SK-MEL-5 (cell line): Measurements from ENCODE around the gene FER. TPM values are rescaled to one million over a fixed set of nuclear protein-coding genes. Genes with fewer than 3 reads are reported as not detected.
"Not testable (repeated sequence)": the region's sequence is repeated elsewhere in the genome, so short reads cannot be mapped to it uniquely, and the experiment has no call there.

Experiments used
- DNase-seq: peaks from one replicate; pipeline ENCODE4 v3.0.0-alpha.2; 2016; ENCODE audit warnings: low read depth, low spot score
- in situ Hi-C: cut with HindIII; loops from 2 replicates; pipeline ENCODE4 v1.10.0; 2016; ENCODE audit warnings: low sequenced_read_pairs, high pct_unique_total_duplicates, low pct_unique_long_range_greater_than_20kb
- total RNA-seq: library from RNA; depleted of rRNA; stranded (reverse); fragments of >200 nt; shearing (Covaris generic); gene quantifications from 2 replicates; pipeline ENCODE4 v1.2.3, GENCODE V29; 2014

Gene FER
- total RNA-seq, 1 experiment from 2014 or later: 20.1 TPM

DNA sequence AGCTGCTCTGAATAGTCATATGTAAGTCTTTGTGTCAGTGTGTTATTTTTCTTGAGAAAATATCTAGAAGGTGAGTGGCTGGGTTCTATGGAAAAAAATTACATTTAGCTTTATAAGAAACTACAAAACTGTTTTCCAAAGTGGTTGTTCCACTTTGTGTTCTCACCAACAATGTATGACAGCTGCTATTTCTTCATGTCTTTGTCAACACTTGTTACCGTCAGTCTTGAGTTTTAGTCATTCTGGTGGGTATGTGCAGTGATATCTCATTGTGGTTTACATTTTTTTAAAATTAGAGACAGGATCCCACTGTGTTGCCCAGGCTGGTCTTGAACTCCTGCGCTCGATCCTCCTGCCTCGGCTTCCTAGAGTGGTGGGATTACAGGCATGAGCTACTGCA is 415.6 kb downstream of the FER start:
- in situ Hi-C loops: no loop called here
- no peak for DNase-seq

DNA sequence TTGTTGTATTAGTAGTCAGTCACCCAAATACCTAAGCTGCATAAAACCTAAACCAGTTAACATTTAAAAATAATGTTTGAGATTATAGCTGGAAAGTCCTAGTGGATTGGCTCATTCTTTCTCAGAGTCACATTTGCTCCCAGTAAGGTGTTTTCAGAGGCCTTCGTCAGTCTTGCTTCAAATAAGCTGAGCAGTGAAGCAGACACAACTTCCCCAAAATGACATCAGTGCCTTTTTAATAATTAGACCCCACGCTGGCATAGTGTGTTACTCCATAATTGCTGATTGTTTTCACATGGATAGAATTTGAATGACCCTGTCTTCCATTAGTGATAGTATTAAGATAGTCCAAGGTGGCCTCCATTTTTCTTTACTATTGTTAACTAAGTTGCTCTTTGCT is 416.3 kb downstream of the FER start:
- in situ Hi-C loops: no loop called here
- no peak for DNase-seq

DNA sequence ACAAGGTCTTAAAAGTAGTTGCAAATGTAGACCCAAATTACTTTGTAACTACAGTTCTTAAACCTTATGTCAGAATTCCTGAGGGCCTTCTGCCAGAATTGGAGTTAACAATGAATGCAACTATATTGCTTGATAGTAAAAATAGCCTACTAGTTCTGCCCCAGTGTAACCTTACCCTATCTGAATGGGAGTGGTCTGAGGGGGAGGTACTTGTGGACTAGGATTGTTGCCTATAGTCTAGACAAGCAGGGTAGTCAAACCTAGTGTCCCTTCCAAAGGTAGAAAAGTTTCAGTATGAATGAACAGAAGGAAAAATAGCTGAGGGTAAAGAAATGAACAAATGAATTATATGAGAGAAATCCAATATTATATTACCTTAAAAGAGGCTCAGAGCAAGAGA is 419.9 kb downstream of the FER start:
- DNase-seq: no peak
- in situ Hi-C loops: no loop called here

DNA sequence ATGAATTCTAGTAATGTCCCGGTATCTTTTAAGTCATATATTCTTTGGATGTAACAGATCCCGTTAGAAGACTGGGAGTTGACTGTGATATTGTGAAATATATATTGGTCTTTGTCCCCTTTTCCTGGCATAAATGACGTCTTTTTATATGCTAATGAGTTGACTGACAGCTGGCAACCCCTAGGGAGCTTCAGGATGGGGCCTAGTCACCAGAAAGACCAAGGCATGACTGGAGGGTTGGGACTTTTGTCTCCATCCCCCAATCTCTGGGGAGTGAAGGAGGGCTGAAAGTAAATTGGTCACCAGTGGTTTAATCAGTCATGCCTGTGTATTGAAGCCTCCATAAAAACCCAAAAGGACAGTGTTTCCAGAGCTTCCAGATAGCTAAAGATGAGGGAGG is 420.5 kb downstream of the FER start:
- in situ Hi-C loops: no loop called here
- no peak for DNase-seq

DNA sequence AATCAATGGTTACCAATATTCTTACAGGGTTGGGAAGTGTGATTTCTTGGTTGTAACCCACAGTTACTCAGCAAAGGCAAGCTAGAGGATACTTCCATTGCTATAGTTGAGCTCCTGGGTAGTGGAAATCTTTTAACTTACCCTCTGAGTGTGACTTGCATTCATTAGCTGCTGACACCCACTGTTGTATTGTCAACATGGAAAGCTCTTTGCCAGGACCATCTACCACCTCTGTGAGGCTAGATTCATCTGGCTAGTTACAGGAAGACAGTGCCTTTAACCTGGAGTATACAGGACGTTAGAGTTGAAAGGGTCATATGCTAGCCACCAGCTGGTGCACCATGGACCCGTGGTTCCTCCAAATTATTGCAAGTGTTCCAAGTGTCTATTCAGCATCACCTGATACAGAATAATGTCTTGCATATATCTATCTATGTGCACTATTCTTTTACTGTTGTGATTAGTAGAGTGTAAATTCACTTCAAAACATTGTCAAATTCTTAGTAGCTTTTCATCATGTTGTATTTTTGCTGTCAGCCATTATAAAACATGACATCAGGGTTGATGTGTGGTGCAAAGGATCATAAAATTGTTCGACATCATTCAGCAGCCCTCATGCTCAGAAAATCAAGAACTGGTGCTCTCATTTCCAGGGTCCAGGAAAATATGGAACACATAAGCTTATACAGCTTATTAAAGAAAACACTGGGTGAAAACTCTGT is 423.1 kb downstream of the FER start:
- in situ Hi-C loops: no loop called here
- no peak for DNase-seq

DNA sequence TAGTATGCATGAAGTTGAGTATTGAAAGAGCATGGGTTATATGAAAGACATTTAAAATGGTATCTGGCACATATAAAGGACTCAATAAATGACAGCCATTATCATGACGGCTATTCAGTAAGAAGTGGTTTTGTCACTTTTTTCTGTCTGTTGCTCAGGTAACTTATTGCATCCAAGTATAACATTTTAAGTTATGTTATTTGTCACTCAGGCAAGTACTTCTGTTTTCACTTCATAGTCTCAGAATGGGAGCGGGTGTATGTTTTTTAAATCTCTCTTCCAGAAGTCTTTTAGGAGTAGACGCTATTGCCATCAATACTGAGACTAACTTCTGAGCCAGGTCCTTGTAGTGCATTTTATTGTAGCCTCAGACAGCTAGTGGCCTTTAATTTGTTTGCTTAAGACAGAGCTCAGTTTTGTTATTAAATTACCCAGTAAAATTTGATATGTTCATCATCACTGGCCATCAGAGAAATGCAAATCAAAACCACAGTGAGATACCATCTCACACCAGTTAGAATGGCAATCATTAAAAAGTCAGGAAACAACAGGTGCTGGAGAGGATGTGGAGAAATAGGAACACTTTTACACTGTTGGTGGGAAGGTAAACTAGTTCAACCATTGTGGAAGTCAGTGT is 423.9 kb downstream of the FER start:
- in situ Hi-C loops, DNase-seq: not testable (repeated sequence)

DNA sequence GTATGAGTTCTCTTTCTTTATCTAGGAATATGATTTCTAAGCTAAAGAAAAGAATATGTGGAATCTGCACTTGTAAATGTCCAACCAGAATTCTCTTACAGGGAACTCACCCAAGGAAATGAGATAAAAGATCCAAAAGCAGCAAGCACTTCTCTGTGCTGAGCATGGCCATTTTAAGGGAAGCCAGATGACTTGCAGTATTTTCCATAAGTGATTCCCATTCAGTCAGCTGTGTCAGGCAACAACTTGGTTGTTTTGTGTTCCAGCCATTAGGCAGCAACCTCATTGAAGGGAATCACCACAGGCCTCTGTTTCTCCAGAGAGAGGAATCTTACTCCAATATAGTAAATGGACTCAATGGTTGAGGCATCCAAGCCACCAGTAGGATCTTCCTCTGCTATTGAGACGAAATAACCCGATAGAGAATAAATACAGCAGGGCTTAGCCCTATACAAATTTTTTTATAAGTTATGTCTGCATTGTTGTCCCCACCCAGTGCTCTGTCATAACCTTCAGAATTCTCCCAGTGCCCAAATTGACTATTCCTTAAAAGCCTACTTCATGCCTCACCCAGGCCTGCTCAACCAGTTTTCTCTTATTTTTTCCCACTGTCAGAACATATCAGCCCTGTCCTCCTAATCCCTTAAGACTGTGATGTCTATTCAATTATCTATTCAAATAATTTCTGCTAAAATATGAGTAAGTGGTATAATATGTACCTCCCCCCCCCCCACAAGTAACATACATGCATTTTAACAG is 425.5 kb downstream of the FER start:
- DNase-seq: no peak
- in situ Hi-C loops: no loop called here

DNA sequence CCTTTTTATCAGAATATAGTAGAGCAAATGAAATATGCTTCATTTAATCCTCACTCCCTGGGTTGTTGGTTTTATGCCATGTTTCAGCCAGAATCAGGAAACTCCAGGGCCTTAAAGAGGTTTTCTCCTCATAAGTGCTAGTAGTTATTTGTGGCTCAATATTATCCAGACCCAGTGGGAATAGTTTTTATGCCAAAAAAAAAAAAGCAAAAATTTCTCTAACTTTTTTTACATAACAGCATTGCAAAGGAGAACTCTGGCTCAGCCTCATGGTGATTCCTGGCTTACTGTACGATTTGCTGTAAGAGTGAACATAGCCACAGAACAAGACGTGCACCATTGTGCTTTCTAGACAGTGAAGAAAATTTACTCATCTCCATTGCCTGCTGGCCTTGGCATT is 429.5 kb downstream of the FER start:
- in situ Hi-C loops: no loop called here

DNA sequence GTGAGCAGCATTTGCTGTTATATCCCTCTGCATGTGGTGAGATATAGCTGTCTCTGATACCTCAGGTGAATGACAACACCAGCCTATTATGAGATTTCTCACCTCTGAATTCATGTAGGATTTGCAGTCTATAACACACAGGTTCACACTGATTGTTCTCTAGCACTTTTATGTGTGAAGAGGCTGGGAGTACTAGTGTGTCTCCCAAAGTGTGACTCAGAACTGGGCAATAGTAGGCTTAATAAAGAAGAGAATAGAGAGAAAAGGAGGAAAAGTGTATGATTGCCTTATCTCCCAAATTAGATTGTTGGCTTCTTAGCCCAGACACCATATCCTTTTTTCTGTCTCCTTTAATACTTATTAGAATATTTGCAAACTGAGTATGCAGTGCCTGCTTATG is 430.1 kb downstream of the FER start:
- in situ Hi-C loops: no loop called here
- DNase-seq: no peak

More for the DNA sequence above, 429.5 kb downstream of the FER start:
- no peak for DNase-seq

DNA sequence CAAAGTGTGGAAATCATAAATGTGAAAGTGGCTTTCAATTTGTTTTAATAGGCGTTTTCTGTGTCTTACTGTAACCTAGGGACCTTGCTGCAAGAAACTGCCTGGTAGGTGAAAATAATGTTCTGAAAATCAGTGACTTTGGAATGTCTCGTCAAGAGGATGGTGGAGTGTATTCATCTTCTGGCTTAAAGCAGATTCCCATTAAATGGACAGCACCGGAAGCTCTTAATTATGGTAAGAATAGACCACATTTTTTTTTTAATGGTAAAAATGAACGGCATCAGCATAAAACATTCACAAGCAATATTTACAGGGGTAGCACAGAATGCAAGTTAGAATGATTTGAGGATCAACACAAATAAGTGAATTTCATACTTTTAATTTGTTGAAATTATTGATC is 433.0 kb downstream of the FER start:
- in situ Hi-C loops: no loop called here
- no peak for DNase-seq

DNA sequence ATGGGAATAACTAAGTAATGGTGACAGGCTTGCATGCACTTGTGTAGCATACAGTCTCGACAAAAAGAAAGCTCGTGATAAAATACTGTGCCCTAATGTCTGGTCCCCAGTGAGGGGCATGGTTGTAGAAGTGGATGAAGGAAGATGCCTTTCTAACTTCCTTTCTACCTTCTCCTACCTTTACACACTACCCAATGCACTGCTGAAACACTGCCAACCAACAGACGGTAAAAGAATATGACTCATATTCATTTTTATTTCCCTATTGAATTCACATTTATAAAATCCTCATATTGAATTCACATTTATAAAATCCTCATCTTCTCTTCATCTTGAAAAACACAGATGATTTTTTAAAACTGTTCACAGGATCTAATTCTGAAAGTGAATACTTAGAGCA is 439.1 kb downstream of the FER start:
- in situ Hi-C loops: no loop called here

DNA sequence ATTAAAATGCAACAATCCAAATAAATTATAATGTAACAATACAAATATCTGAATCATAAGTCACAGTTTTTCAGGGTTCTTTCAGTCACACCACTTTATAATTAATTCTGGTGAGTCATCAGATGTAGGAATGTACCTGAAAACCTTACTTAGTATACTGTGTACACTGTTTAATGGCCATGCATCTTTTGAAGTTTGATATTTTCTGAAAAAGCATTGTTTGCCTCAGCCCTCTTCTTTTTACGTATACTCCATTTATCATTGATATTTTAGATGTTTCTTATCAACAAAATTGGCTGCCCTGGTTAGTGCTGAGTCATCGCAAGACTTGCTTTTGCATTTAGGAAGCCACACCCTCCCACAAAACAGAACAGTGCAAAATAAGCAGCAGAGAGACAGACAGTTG is 443.5 kb downstream of the FER start:
- no peak for DNase-seq
- in situ Hi-C loops: no loop called here

More for the DNA sequence above, 439.1 kb downstream of the FER start:
- no peak for DNase-seq

DNA sequence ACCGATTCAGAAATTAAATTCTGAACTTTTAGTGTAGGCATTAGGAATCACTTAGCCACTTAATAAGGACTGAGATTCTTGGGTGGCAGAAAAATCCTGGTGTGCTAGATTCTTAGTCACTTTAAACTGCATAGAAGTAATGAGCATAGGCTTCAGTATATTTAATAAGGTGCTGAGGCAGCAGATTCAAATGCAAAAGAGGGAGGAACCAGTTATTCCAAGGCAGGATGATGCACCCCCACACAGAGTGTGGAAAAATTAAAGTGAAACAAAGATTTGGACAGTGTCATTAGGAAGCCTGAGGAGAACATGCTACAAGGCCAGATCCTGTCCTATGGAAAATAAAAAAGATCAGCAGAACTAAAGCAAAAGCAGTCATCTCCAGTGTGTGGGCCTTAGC is 444.3 kb downstream of the FER start:
- DNase-seq: no peak
- in situ Hi-C loops: no loop called here

DNA sequence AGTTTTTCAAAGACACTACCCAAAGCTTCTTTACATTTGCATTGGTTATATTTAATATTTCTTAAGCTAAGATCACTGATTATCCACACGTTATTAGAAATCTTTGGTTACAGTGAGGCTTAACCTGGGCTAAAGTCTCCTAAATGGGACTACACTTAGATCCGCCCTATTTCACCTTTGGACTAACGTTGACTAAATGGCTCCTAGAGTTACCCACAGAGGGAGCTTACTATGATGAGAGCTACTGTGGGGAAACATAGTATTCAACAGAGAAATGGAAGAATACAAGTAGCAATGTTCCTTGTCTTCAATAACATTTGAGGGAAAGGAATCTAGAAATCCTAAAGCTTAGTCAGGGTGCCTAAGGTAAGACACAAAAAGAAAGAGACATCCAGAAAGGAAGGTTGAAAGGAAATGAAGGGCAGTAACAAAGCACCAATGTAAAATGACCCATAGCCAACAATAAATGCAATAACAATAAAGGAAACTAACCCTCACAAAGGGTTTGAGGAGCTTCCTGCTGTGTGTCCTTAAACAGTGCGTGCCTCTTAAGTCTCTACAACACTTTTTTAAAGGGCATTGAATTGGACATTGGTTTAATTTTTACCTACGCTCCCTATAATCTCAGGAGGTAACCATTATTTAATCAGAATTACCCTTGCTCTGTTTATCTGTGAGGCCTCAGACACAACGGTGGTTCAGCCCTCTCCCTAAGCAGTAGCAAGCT is 445.0 kb downstream of the FER start:
- no peak for DNase-seq
- in situ Hi-C loops: no loop called here

DNA sequence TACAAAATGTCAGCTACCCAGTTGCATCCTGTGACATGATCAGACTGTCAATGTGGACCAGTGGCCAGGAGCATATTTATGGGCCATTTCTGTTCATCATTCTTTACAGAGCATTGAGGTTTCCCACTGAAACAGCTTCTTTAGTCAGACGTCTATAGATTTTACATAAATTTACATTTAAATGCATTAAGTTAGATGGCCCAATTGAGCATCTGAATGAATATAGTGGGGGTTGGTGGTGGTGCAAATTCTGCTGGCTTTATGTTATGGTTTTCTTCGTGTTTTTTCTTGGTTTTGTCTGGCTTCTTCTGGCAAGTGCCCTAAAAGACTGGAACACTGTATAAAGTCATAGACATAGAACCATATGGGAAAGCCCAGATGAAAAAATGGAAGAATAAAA is 448.0 kb downstream of the FER start:
- DNase-seq: no peak
- in situ Hi-C loops: no loop called here

DNA sequence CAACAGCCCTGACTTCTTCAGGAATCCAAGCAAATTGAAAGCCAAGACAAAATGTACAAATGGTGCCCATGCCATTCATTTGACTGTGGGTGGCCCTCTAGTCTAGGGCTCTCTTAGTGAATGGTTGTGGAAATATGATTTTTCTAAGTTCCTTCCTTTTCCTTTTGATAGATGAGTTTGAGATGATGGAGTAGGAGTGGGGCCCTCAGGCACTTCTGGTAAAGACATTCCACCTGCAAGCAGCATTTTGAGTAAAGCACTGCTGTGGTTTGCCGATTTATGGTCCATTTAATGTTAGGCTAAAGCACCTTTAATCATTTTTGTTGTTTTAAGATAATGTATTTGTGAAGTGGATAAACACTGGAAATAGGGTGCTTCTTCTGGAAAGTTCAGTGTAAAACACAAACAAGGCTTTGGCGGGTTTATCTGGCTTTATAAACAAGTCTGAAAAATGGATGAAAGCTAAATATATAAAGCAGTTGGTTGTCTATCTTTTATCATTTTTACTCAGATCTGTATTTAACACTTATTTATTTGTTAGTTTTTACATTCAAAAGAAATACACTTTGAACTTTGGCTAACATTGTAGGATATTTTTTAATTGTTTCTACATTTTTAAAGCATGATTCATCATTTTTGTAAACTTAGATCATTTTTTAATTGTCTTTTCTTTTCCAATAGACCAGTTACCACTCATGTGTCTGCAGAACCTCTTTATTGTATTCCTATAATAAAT is 448.6 kb downstream of the FER start:
- DNase-seq: no peak
- in situ Hi-C loops: no loop called here

DNA sequence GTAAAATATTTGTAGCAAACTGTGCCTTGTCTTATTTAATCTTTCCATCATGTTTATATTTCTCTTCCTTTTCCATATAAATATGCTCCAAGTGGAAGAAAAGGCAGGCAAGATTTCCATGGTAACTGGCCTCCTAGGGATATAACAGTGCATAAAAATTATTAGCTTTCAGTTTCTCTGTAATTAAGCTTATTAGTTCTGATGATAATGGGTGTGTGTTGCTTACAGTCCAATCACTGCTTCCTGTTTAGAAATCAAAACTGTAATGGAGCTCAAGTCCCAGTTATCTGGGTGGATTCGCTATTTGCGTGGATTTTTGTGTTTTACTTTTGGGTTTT is 449.1 kb downstream of the FER start:
- DNase-seq: no peak
- in situ Hi-C loops: no loop called here

DNA sequence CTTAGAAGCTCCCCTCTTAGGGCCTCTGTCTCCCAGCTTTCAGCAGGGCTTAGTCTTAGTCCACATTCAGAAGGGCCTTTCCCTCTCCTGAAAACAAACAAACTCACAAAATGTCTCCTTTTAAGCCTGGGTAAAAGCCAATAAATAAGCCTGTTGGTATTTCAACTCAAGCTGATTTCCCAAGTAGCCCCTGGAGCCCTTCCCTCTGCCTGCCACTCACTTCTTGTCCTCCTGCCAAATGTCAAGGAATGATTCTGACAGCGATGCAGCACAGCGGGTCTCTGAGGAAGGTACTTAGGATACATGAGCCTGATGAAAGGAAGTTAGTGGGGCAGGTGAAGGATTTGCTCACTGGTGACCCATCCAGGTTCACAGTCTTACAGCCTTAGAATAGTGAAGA is 451.6 kb downstream of the FER start:
- in situ Hi-C loops: no loop called here
- DNase-seq: no peak
